ENCODE measurements around the gene RNLS. TPM values are rescaled to one million over a fixed set of nuclear protein-coding genes. Genes with fewer than 3 reads are reported as not detected.

RNLS gene
- polyA plus RNA-seq, 3 donors = 3.3 to 3.9 (median 3.7) TPM

DNA sequence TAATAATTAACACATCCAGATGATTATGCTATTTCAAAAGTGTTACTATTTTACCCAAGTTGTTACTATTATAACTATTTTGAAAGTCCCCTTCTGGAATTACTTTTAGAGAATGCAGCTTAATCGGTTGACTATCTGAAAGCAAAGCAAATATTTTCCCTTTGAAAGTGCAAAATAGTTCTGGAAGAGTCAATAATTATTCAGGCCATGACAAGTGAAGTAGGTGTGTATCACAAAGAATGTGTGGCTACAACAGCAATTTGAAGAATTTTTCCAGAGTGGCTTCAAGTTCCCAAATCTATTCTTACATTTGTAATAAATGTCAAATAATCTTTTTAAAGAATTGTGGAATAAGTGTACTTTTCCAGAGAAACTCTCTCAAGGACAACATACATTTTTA lies 42.8 kb downstream of the RNLS start:
- WGBS (ENCODE audit: insufficient coverage) = no CpG with 5 or more reads among the region's 1 CpG
- no peak overlapping the region for H3K27ac Mint-ChIP-seq
- Histone ChIP-seq H3K79me2 (ENCODE audit: insufficient read depth, low read length) (no peaks in the 10 kb centered on the region), H3K27ac (ENCODE audit: low read depth in 1 of 2, low read length in 2 of 2) (no peak overlapping the region), H3K9ac (ENCODE audit: insufficient read depth, low read length, poor library complexity, severe bottlenecking) (no peak overlapping the region), H2AFZ (ENCODE audit: insufficient read depth, low read depth, low read length, poor library complexity, severe bottlenecking) (no peak overlapping the region), H4K20me1 (ENCODE audit: insufficient read depth, low read length) (no peaks in the 10 kb centered on the region), H3K4me2 (replicated peaks; ENCODE audit: extremely low read depth, low read length, poor library complexity, severe bottlenecking) (no peak overlapping the region), H3K36me3 (replicated peaks in 1 of 2; ENCODE audit: control insufficient read depth in 1 of 2, insufficient read depth in 2 of 2, low read length in 2 of 2) (no peaks in the 10 kb centered on the region), H3K9me3 (replicated peaks in 1 of 2; ENCODE audit: control insufficient read depth in 1 of 2, insufficient read depth in 1 of 2, low read length in 2 of 2) (no peaks in the 10 kb centered on the region), H3K4me3 (replicated peaks in 1 of 3; ENCODE audit: low read depth in 2 of 3, low read length in 3 of 3) (no peak overlapping the region), H3K4me1 (ENCODE audit: control insufficient read depth in 1 of 2, insufficient read depth in 2 of 2, low read length in 2 of 2) (no peaks in the 10 kb centered on the region), H3K27me3 (ENCODE audit: control insufficient read depth in 2 of 2, insufficient read depth in 2 of 2, low read length in 2 of 2) (no peaks in the 10 kb centered on the region)
- H3K4me1 Mint-ChIP-seq = no peaks in the 10 kb centered on the region
- no peaks in the 10 kb centered on the region for H3K36me3 Mint-ChIP-seq
- no peak overlapping the region for H3K4me3 Mint-ChIP-seq
- no peak for TF ChIP-seq CTCF (IDR thresholded peaks at IDR 0.05)
- DNase-seq = no peak
- peaks cover 0 to 1% (median 0%) of the 10 kb centered on the region in 7 donors for H3K9me3 Mint-ChIP-seq
- intact Hi-C loops (cut with micrococcal nuclease) = no loop called here
- H3K27me3 Mint-ChIP-seq (ENCODE audit: low read depth in 3 of 3) = peaks cover 0 to 1% (median 0%) of the 10 kb centered on the region in 3 donors

DNA sequence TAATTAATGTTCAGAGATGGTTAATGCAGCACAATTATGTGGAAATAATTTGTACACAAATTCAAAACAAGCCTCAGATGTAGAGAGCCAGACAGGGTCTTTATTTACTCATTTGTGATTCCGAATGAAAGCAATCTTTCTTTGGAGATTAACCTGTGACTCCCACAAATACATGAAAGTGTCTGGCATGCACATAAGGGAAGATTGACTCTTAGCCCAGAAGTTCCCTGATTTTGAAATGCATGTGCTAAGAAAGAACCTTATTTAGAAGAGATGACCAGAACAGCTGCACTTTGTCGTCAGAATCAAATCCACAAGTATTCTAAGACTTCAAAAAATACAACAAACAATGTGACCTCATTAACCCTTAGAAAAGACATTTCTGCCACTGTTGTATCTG lies 45.1 kb downstream of the RNLS start:
- no peak overlapping the region for H3K9ac ChIP-seq (ENCODE audit: insufficient read depth, low read length, poor library complexity, severe bottlenecking)
- TF ChIP-seq CTCF (IDR thresholded peaks at IDR 0.05) = no peak
- H2AFZ ChIP-seq (ENCODE audit: insufficient read depth, low read depth, low read length, poor library complexity, severe bottlenecking) = no peak overlapping the region
- H3K79me2 ChIP-seq (ENCODE audit: insufficient read depth, low read length) = no peaks in the 10 kb centered on the region
- H3K27ac Mint-ChIP-seq = no peak overlapping the region
- no peaks in the 10 kb centered on the region for H3K36me3 ChIP-seq (replicated peaks in 1 of 2; ENCODE audit: control insufficient read depth in 1 of 2, insufficient read depth in 2 of 2, low read length in 2 of 2)
- 86% methylated on average over 1 of the region's 2 CpGs for WGBS (ENCODE audit: insufficient coverage)
- H3K36me3 Mint-ChIP-seq = no peaks in the 10 kb centered on the region
- H3K4me3 ChIP-seq (replicated peaks in 1 of 3; ENCODE audit: low read depth in 2 of 3, low read length in 3 of 3) = no peak overlapping the region
- H3K4me1 ChIP-seq (ENCODE audit: control insufficient read depth in 1 of 2, insufficient read depth in 2 of 2, low read length in 2 of 2) = no peaks in the 10 kb centered on the region
- intact Hi-C loops (cut with micrococcal nuclease) = no loop called here
- H3K4me3 Mint-ChIP-seq = no peak overlapping the region
- DNase-seq = no peak
- no peaks in the 10 kb centered on the region for H4K20me1 ChIP-seq (ENCODE audit: insufficient read depth, low read length)
- H3K9me3 ChIP-seq (replicated peaks in 1 of 2; ENCODE audit: control insufficient read depth in 1 of 2, insufficient read depth in 1 of 2, low read length in 2 of 2) = no peaks in the 10 kb centered on the region
- H3K27me3 Mint-ChIP-seq (ENCODE audit: low read depth in 3 of 3) = peaks cover 0 to under 1% (median 0%) of the 10 kb centered on the region in 3 donors
- H3K27me3 ChIP-seq (ENCODE audit: control insufficient read depth in 2 of 2, insufficient read depth in 2 of 2, low read length in 2 of 2) = no peaks in the 10 kb centered on the region
- H3K4me2 ChIP-seq (replicated peaks; ENCODE audit: extremely low read depth, low read length, poor library complexity, severe bottlenecking) = no peak overlapping the region
- peaks cover 0 to 1% (median 0%) of the 10 kb centered on the region in 7 donors for H3K9me3 Mint-ChIP-seq
- no peaks in the 10 kb centered on the region for H3K4me1 Mint-ChIP-seq
- no peak overlapping the region for H3K27ac ChIP-seq (ENCODE audit: low read depth in 1 of 2, low read length in 2 of 2)

Measured in CD14-positive monocyte (primary cell).